Osteoblast (primary cell): ENCODE results near the gene CSTPP1. TPM values are rescaled to one million over a fixed set of nuclear protein-coding genes. Genes with fewer than 3 reads are reported as not detected.
A peak's percentile ranks its signal among the peaks of the same experiment; 100 is the strongest.

Source experiments
- DNase-seq: peaks from one replicate; pipeline ENCODE4 v3.0.0; 2011; ENCODE audit warnings: low spot score, mixed read lengths; ENCODE audit not compliant: insufficient read length; ENCODE audit errors: missing footprints
- H2AFZ ChIP-seq: 2 replicates; pipeline ENCODE4 v1.6.0; 2011; ENCODE audit warnings: mild to moderate bottlenecking, low read length
- H3K27ac ChIP-seq: 2 replicates; pipeline ENCODE4 v1.5.1; 2011; ENCODE audit warnings: mild to moderate bottlenecking, low read depth, low read length, moderate library complexity
- H3K27me3 ChIP-seq: 2 replicates; pipeline ENCODE4 v1.6.0; 2012; ENCODE audit warnings: mild to moderate bottlenecking, control low read depth, inconsistent platforms, low read length, moderate library complexity; ENCODE audit not compliant: insufficient read depth
- H3K36me3 ChIP-seq: 2 replicates; pipeline ENCODE4 v1.5.1; 2011; ENCODE audit warnings: mild to moderate bottlenecking, low read length, control low read depth, moderate library complexity; ENCODE audit not compliant: insufficient read depth
- H3K4me1 ChIP-seq: 2 replicates; pipeline ENCODE4 v1.5.1; 2011; ENCODE audit warnings: mild to moderate bottlenecking, low read length, control low read depth, moderate library complexity; ENCODE audit not compliant: insufficient read depth
- H3K4me2 ChIP-seq: 2 replicates; pipeline ENCODE4 v1.6.0; 2011; ENCODE audit warnings: mild to moderate bottlenecking, low read length; ENCODE audit not compliant: insufficient read depth
- H3K4me3 ChIP-seq: fragments of 200-600 bp; sonication (generic); 3 replicates; pipeline ENCODE4 v1.5.1; 2012; ENCODE audit warnings: mild to moderate bottlenecking, low read length, inconsistent platforms; ENCODE audit not compliant: insufficient read depth
- H3K79me2 ChIP-seq: 2 replicates; pipeline ENCODE4 v1.6.0; 2012; ENCODE audit warnings: mild to moderate bottlenecking, low read length, control low read depth, inconsistent platforms; ENCODE audit not compliant: insufficient read depth
- H3K9me3 ChIP-seq: 2 replicates; pipeline ENCODE4 v1.5.1; 2011; ENCODE audit warnings: low read depth, low read length, control low read depth
- H4K20me1 ChIP-seq: 2 replicates; pipeline ENCODE4 v1.6.0; 2012; ENCODE audit warnings: mild to moderate bottlenecking, low read length, control low read depth; ENCODE audit not compliant: insufficient read depth
- CTCF ChIP-seq: IDR thresholded peaks from 2 replicates; pipeline ENCODE4 v1.5.1; 2011; ENCODE audit warnings: mild to moderate bottlenecking, low read depth, low read length, moderate library complexity; ENCODE audit errors: extremely low read depth
- total RNA-seq: library from RNA; depleted of rRNA; stranded (reverse); fragments of >200 nt; gene quantifications from 2 replicates; pipeline ENCODE4 v1.2.3, GENCODE V29; 2012

CSTPP1 gene
- total RNA-seq, 1 donor, result 27.1 TPM

GRCh38 chr11:47005441-47005840, 68.9 kb downstream of the CSTPP1 start:
- H3K4me1 ChIP-seq, result peaks cover 26% of the 10 kb centered on the region
- H3K27me3 ChIP-seq, result no peaks in the 10 kb centered on the region
- no peak overlapping the region for H3K4me2 ChIP-seq
- H4K20me1 ChIP-seq, result peaks cover 9% of the 10 kb centered on the region
- peak overlapping the region; percentile 48 for H3K27ac ChIP-seq
- H2AFZ ChIP-seq, result no peak overlapping the region
- no peak for TF ChIP-seq CTCF
- no peak for DNase-seq
- H3K9me3 ChIP-seq, result no peaks in the 10 kb centered on the region
- no peak overlapping the region for H3K4me3 ChIP-seq
- no peaks in the 10 kb centered on the region for H3K36me3 ChIP-seq
- H3K79me2 ChIP-seq, result no peaks in the 10 kb centered on the region

DNA sequence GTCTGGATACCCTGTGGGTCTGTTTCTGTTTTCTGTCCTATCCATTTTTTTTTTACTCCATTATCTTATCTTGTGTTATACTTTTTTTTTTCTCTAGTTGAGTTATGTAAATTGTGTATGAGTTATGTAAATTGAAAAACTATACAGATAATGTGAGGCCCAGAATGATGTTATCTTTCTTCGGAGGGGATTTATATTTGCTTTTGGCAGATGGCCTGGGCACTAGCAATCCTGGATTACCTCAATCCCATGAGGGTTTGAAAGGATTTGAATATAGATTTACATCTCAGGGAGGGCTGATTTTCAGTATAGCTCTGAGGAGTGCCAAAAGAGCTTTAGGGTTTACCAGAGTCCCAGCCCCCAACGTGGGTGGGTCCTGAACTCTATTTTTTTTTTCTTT, 71.0 kb downstream of the CSTPP1 start:
- Histone ChIP-seq H3K4me2 (no peak overlapping the region), H3K4me1 (peaks cover 22% of the 10 kb centered on the region), H4K20me1 (peaks cover 10% of the 10 kb centered on the region), H3K4me3 (no peak overlapping the region), H3K79me2 (no peaks in the 10 kb centered on the region), H3K27ac (no peak overlapping the region), H2AFZ (no peak overlapping the region), H3K36me3 (no peaks in the 10 kb centered on the region), H3K9me3 (no peaks in the 10 kb centered on the region), H3K27me3 (no peaks in the 10 kb centered on the region)
- TF ChIP-seq CTCF, result no peak
- DNase-seq, result no peak

GRCh38 chr11:47010179-47010578, 73.6 kb downstream of the CSTPP1 start:
- H3K27me3 ChIP-seq, result no peaks in the 10 kb centered on the region
- peaks cover 7% of the 10 kb centered on the region for H4K20me1 ChIP-seq
- DNase-seq, result no peak
- H2AFZ ChIP-seq, result no peak overlapping the region
- H3K4me3 ChIP-seq, result no peak overlapping the region
- no peaks in the 10 kb centered on the region for H3K9me3 ChIP-seq
- no peak overlapping the region for H3K4me2 ChIP-seq
- H3K4me1 ChIP-seq, result peaks cover 4% of the 10 kb centered on the region
- H3K27ac ChIP-seq, result no peak overlapping the region
- H3K36me3 ChIP-seq, result no peaks in the 10 kb centered on the region
- no peaks in the 10 kb centered on the region for H3K79me2 ChIP-seq
- no peak for TF ChIP-seq CTCF

GRCh38 chr11:47014097-47014496, 77.5 kb downstream of the CSTPP1 start:
- no peaks in the 10 kb centered on the region for H3K27me3 ChIP-seq
- TF ChIP-seq CTCF, result no peak
- H2AFZ ChIP-seq, result no peak overlapping the region
- no peak overlapping the region for H3K4me2 ChIP-seq
- H3K36me3 ChIP-seq, result no peaks in the 10 kb centered on the region
- DNase-seq, result no peak
- no peaks in the 10 kb centered on the region for H3K9me3 ChIP-seq
- no peak overlapping the region for H3K4me3 ChIP-seq
- no peak overlapping the region for H3K27ac ChIP-seq
- H3K79me2 ChIP-seq, result no peaks in the 10 kb centered on the region
- H3K4me1 ChIP-seq, result no peaks in the 10 kb centered on the region
- peaks cover 4% of the 10 kb centered on the region for H4K20me1 ChIP-seq
